H9 (cell line): ENCODE data around the gene MLKL. TPM values are rescaled to one million over a fixed set of nuclear protein-coding genes. Genes with fewer than 3 reads are reported as not detected.

Source experiments
- DNase-seq: peaks from one replicate; pipeline ENCODE4 v3.0.0-alpha.2; 2017
- H2AFZ ChIP-seq: one replicate; pipeline ENCODE4 v1.6.1; 2013; ENCODE audit warnings: mild to moderate bottlenecking, low read length, control low read depth, moderate library complexity
- H2AK5ac ChIP-seq: 2 replicates; pipeline ENCODE4 v1.6.1; 2013; ENCODE audit warnings: low read length, control low read depth, mixed read lengths; ENCODE audit not compliant: insufficient read length
- H2BK120ac ChIP-seq: one replicate; pipeline ENCODE4 v1.6.1; 2013; ENCODE audit warnings: low read depth, mild to moderate bottlenecking, low read length, control low read depth, inconsistent platforms; ENCODE audit not compliant: poor library complexity, severe bottlenecking
- H2BK12ac ChIP-seq: 2 replicates; pipeline ENCODE4 v1.6.1; 2013; ENCODE audit warnings: low read length, control low read depth, mixed read lengths, low read depth; ENCODE audit not compliant: insufficient read length
- H2BK15ac ChIP-seq: 2 replicates; pipeline ENCODE4 v1.6.1; 2013; ENCODE audit warnings: low read depth, low read length, control low read depth
- H2BK20ac ChIP-seq: one replicate; pipeline ENCODE4 v1.6.1; 2013; ENCODE audit warnings: low read depth, mild to moderate bottlenecking, low read length, control low read depth, inconsistent platforms; ENCODE audit not compliant: poor library complexity, severe bottlenecking
- H2BK5ac ChIP-seq: 2 replicates; pipeline ENCODE4 v1.6.1; 2013; ENCODE audit warnings: low read length, control low read depth, mixed read lengths; ENCODE audit not compliant: insufficient read length
- H3K14ac ChIP-seq: 2 replicates; pipeline ENCODE4 v1.6.1; 2013; ENCODE audit warnings: low read length, control low read depth; ENCODE audit not compliant: insufficient read depth
- H3K18ac ChIP-seq: 2 replicates; pipeline ENCODE4 v1.6.1; 2013; ENCODE audit warnings: low read depth, mild to moderate bottlenecking, mixed read lengths, low read length, control low read depth; ENCODE audit not compliant: insufficient read length
- H3K23ac ChIP-seq: 2 replicates; pipeline ENCODE4 v1.6.1; 2013; ENCODE audit warnings: low read length, control low read depth, mixed read lengths, low read depth; ENCODE audit not compliant: insufficient read length
- H3K23me2 ChIP-seq: 2 replicates; pipeline ENCODE4 v1.6.1; 2013; ENCODE audit warnings: low read depth, mild to moderate bottlenecking, mixed read lengths, low read length, control low read depth; ENCODE audit not compliant: insufficient read length, poor library complexity, severe bottlenecking
- H3K27ac ChIP-seq: 2 replicates; pipeline ENCODE4 v1.5.1; 2013; ENCODE audit warnings: low read length, control low read depth, mixed read lengths, low read depth; ENCODE audit not compliant: insufficient read length
- H3K27me3 ChIP-seq: 2 replicates; pipeline ENCODE4 v1.6.1; 2013; ENCODE audit warnings: low read length, control low read depth, inconsistent platforms; ENCODE audit not compliant: insufficient read depth
- H3K4ac ChIP-seq: 2 replicates; pipeline ENCODE4 v1.6.1; 2013; ENCODE audit warnings: low read depth, mild to moderate bottlenecking, control low read depth, inconsistent platforms, low read length, moderate library complexity
- H3K4me1 ChIP-seq: 2 replicates; pipeline ENCODE4 v1.6.1; 2013; ENCODE audit warnings: low read length, control low read depth, inconsistent platforms; ENCODE audit not compliant: insufficient read depth
- H3K4me2 ChIP-seq: 2 replicates; pipeline ENCODE4 v1.6.1; 2013; ENCODE audit warnings: low read length, control low read depth, mixed read lengths; ENCODE audit not compliant: insufficient read length, insufficient read depth
- H3K56ac ChIP-seq: 2 replicates; pipeline ENCODE4 v1.6.1; 2013; ENCODE audit warnings: low read depth, mild to moderate bottlenecking, mixed read lengths, low read length, control low read depth; ENCODE audit not compliant: insufficient read length
- H3K79me1 ChIP-seq: 2 replicates; pipeline ENCODE4 v1.6.1; 2013; ENCODE audit warnings: low read depth, mild to moderate bottlenecking, moderate library complexity, low read length, control low read depth, inconsistent platforms; ENCODE audit not compliant: insufficient read depth, poor library complexity, severe bottlenecking
- H3K79me2 ChIP-seq: 2 replicates; pipeline ENCODE4 v1.6.1; 2013; ENCODE audit warnings: low read length, control low read depth, inconsistent platforms; ENCODE audit not compliant: insufficient read depth
- H3K9ac ChIP-seq: 2 replicates; pipeline ENCODE4 v1.6.1; 2013; ENCODE audit warnings: low read length, control low read depth, mixed read lengths; ENCODE audit not compliant: insufficient read length; ENCODE audit errors: extremely low read depth
- H3K9me3 ChIP-seq: one replicate; pipeline ENCODE4 v1.6.1; 2013; ENCODE audit warnings: low read depth, low read length, inconsistent platforms; ENCODE audit not compliant: control insufficient read depth
- H3T11ph ChIP-seq: one replicate; pipeline ENCODE4 v1.6.1; 2013; ENCODE audit warnings: mild to moderate bottlenecking, low read length, control low read depth, inconsistent platforms
- H4K20me1 ChIP-seq: one replicate; pipeline ENCODE4 v1.6.1; 2013; ENCODE audit not compliant: control insufficient read depth, insufficient read length, insufficient read depth
- H4K5ac ChIP-seq: 2 replicates; pipeline ENCODE4 v1.6.1; 2013; ENCODE audit warnings: low read depth, mild to moderate bottlenecking, mixed read lengths, low read length, control low read depth; ENCODE audit not compliant: insufficient read length
- H4K8ac ChIP-seq: replicated peaks from 2 replicates; pipeline ENCODE4 v1.6.1; 2013; ENCODE audit warnings: low read length, control low read depth, mixed read lengths, low read depth; ENCODE audit not compliant: insufficient read length
- H4K91ac ChIP-seq: 2 replicates; pipeline ENCODE4 v1.6.1; 2013; ENCODE audit warnings: low read depth, mild to moderate bottlenecking, moderate library complexity, mixed read lengths, low read length, control low read depth; ENCODE audit not compliant: insufficient read length
- H3K27ac Mint-ChIP-seq, 3 experiments: 2 replicates in 2 of 3; 3 replicates in 1 of 3; pipeline ENCODE4 v1.8.0; 2020 to 2021; ENCODE audit warnings: mixed read lengths in 3 of 3, mild to moderate bottlenecking in 1 of 3, moderate library complexity in 1 of 3
- H3K27me3 Mint-ChIP-seq: 2 replicates; pipeline ENCODE4 v1.8.0; 2021; ENCODE audit warnings: low read depth, mild to moderate bottlenecking, moderate library complexity, mixed read lengths
- H3K36me3 Mint-ChIP-seq, 3 experiments: 2 replicates in 2 of 3; 3 replicates in 1 of 3; pipeline ENCODE4 v1.8.0; 2020 to 2021; ENCODE audit warnings: low read depth in 3 of 3, mixed read lengths in 3 of 3; ENCODE audit not compliant: insufficient read depth in 1 of 3
- H3K4me1 Mint-ChIP-seq, 2 experiments: 2 replicates each; pipeline ENCODE4 v1.8.0; 2020; ENCODE audit warnings: mixed read lengths in 2 of 2
- H3K4me3 Mint-ChIP-seq, 2 experiments: 2 replicates in 1 of 2; 3 replicates in 1 of 2; pipeline ENCODE4 v1.8.0; 2020 to 2021; ENCODE audit warnings: mild to moderate bottlenecking in 2 of 2, mixed read lengths in 2 of 2, moderate library complexity in 1 of 2
- H3K9me3 Mint-ChIP-seq, 2 experiments: 2 replicates in 1 of 2; 3 replicates in 1 of 2; pipeline ENCODE4 v1.8.0; 2020; ENCODE audit warnings: mild to moderate bottlenecking in 2 of 2, mixed read lengths in 2 of 2, moderate library complexity in 1 of 2
- CTCF ChIP-seq: fragments of 200-600 bp; sonication (generic); conservative IDR thresholded peaks from 3 replicates; pipeline ENCODE4 v1.8.0; 2021; ENCODE audit warnings: antibody characterized with exemption, mild to moderate bottlenecking
- WGBS: extraction: QIAGEN DNeasy Blood & Tissue Kit; methylation state at CpG from one replicate; pipeline ENCODE4 v1.1.7; 2013; ENCODE audit warnings: missing lambda C conversion rate, low lambda C conversion rate, mixed read lengths; ENCODE audit not compliant: insufficient read length; ENCODE audit errors: extremely low coverage; 5-methylcytosine and 5-hydroxymethylcytosine counted together
- total RNA-seq: library from RNA; stranded (reverse); gene quantifications from 2 replicates; pipeline ENCODE4 v1.2.1, GENCODE V29; 2021

Gene MLKL
- total RNA-seq, 1 experiment from 2014 or later: 0.37 TPM

DNA sequence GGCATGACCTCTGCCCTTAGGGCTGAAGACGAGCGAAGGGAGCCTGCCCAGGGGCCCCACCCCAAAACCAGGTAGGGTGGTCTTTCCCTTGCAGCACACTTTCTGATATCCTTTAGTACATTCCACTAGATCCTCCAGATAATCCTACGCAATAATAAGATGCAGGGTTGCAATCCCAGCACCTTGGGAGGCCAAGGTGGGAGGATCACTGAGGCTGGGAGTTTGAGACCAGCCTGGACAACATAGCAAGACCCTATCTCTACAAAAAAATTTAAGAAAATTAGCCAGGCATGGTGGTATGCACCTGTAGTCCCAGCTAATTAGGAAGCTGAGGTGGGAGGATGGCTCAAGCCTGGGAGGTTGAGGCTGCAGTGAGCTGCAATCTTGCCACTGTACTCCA is 34.9 kb upstream of the MLKL start:
- H3K9me3 Mint-ChIP-seq: no peaks in the 10 kb centered on the region; a peak in 1 of 5 replicates
- no CpG with 5 or more reads among the region's 3 CpGs for WGBS
- Histone ChIP-seq H4K5ac (no peak overlapping the region), H2BK5ac (no peak overlapping the region), H3K18ac (no peak overlapping the region), H3K79me1 (no peaks in the 10 kb centered on the region), H3T11ph (no peak overlapping the region), H3K9me3 (no peaks in the 10 kb centered on the region), H2BK15ac (no peak overlapping the region), H3K14ac (no peak overlapping the region), H2BK20ac (no peak overlapping the region), H3K9ac (no peak overlapping the region), H3K27ac (no peak overlapping the region), H2BK120ac (no peak overlapping the region), H3K23me2 (no peaks in the 10 kb centered on the region), H4K8ac (no peak overlapping the region), H2BK12ac (no peak overlapping the region), H3K27me3 (no peaks in the 10 kb centered on the region), H2AFZ (no peak overlapping the region), H3K4ac (no peak overlapping the region), H3K4me1 (peaks cover 4% of the 10 kb centered on the region; the same call in 1 of the 2 replicates), H4K20me1 (no peaks in the 10 kb centered on the region), H3K4me2 (no peak overlapping the region), H3K56ac (no peak overlapping the region), H2AK5ac (no peak overlapping the region), H3K79me2 (no peaks in the 10 kb centered on the region), H4K91ac (no peak overlapping the region), H3K23ac (no peak overlapping the region)
- TF ChIP-seq CTCF: no peak
- H3K36me3 Mint-ChIP-seq: peaks cover 0 to 2% (median 0%) of the 10 kb centered on the region in 3 experiments; a peak in 2 of 7 replicates
- no peaks in the 10 kb centered on the region for H3K27me3 Mint-ChIP-seq
- H3K4me3 Mint-ChIP-seq: no peak overlapping the region
- H3K4me1 Mint-ChIP-seq: peaks cover 40 to 51% of the 10 kb centered on the region in 2 experiments
- no peak for DNase-seq
- peak overlapping the region in 1 of 3 experiments; percentile 48; a peak in 1 of 7 replicates for H3K27ac Mint-ChIP-seq
